ENCODE measurements around the gene CDK15. TPM values are rescaled to one million over a fixed set of nuclear protein-coding genes. Genes with fewer than 3 reads are reported as not detected.
A peak's percentile ranks its signal among the peaks of the same experiment; 100 is the strongest.

CDK15 gene
- total RNA-seq, 2 donors from 2014 or later: 0.52 TPM; not detected in 1

DNA sequence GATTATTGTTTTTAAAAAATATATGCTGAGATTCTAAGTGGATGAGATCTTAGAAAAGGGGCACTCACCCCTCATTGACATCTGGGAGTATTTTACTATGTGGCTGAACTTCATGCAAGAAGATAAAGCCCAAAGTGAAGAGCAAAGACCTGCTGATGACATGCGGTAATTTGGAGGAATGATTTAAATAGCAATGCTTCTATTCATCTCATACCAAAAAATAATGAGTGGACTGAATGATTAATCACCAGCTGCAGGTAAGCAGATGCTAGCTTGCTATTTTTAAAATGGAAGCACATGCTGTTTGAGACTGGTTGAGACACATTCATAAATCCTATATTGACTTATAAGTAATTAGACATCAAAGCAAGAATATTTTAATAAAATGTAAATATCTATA lies 12.7 kb upstream of the CDK15 start:
- H3K4me1 ChIP-seq: no peaks in the 10 kb centered on the region
- no peaks in the 10 kb centered on the region for H3K36me3 ChIP-seq (replicated peaks in 1 of 2; ENCODE audit: insufficient read depth in 1 of 2, low read depth in 2 of 2)
- no peaks in the 10 kb centered on the region for H3K9me3 ChIP-seq
- no peaks in the 10 kb centered on the region for H3K27me3 ChIP-seq
- no peak overlapping the region for H3K4me3 ChIP-seq
- 78 to 86% methylated on average over 1 of the region's 1 CpG for WGBS, 2 donors
- intact Hi-C loops (cut with DNase I): no loop called here
- no peak for DNase-seq
- ATAC-seq: no peak
- no peak overlapping the region for H3K27ac ChIP-seq
- TF ChIP-seq POLR2A (IDR thresholded peaks at IDR 0.05) (no peak), CTCF (IDR thresholded peaks at IDR 0.05) (no peak)

- intact Hi-C loops (cut with DNase I): no loop called here
- TF ChIP-seq POLR2A (IDR thresholded peaks at IDR 0.05): no peak
- TF ChIP-seq CTCF (IDR thresholded peaks at IDR 0.05): no peak
- H3K4me1 ChIP-seq: no peaks in the 10 kb centered on the region
- ATAC-seq: no peak
- no peaks in the 10 kb centered on the region for H3K9me3 ChIP-seq
- no peak for DNase-seq
- WGBS, 2 donors: 65 to 72% methylated on average over 6 of the region's 6 CpGs
- no peak overlapping the region for H3K4me3 ChIP-seq
- no peaks in the 10 kb centered on the region for H3K36me3 ChIP-seq (replicated peaks in 1 of 2; ENCODE audit: insufficient read depth in 1 of 2, low read depth in 2 of 2)
- no peaks in the 10 kb centered on the region for H3K27me3 ChIP-seq
- H3K27ac ChIP-seq: no peak overlapping the region
These were observed 12.0 kb upstream of the CDK15 start for GRCh38 chr2:201794294-201794693.

DNA sequence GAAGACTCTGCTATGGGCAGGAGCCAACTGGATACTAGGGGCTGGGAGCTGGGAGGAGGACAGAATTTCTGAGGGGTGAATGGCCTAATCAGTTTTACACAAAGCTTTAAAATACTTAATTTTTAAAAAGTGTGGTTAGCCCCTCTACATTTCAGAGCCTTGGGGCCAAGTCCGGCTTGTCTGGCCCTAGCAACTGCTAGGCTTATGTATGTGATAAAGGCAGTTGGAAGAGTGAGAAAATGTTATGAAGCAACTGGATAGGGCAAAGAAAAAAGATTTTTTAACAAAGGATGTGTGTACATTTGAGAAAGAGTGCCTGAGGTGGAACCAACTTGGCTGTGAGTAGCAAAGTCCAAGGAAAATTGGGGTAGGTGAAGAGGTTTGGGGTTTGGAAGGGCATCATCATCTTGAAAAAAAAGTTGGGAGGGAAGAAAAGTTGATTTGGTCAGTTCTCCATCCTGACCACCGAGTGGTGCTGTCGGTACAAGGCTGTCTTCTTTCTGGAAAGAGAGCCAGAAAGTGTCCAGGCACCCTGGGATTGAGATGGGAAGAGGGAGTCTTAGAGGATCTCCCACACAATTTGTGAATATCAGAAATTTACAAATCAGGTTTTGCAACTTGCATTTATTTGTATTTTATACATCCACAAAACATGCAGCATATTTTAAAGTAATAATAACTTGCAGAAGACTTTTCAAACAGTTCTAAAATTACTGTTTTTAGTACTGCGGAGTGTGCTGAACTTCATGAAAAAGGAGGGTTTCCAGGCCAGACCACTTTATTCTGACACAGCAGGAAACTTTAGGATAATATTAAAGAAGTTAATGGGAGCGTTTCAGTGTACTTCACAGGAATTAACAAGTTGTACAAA lies 10.5 kb upstream of the CDK15 start:
- Histone ChIP-seq H3K9me3 (no peaks in the 10 kb centered on the region), H3K4me1 (no peaks in the 10 kb centered on the region), H3K36me3 (replicated peaks in 1 of 2; ENCODE audit: insufficient read depth in 1 of 2, low read depth in 2 of 2) (no peaks in the 10 kb centered on the region), H3K27me3 (no peaks in the 10 kb centered on the region), H3K4me3 (no peak overlapping the region), H3K27ac (no peak overlapping the region)
- ATAC-seq (peak; percentile 55), DNase-seq (peak in 2 of 4 donors; percentile 11 to 22)
- intact Hi-C loops (cut with DNase I): no loop called here
- TF ChIP-seq CTCF (IDR thresholded peaks at IDR 0.05): peak in 5 of 7 experiments; percentile 34 to 50 (median 48)
- TF ChIP-seq POLR2A (IDR thresholded peaks at IDR 0.05): no peak
- 24 to 26% methylated on average over 5 of the region's 5 CpGs for WGBS, 2 donors

GRCh38 chr2:201796478-201796865 lies 9.9 kb upstream of the CDK15 start:
- Histone ChIP-seq H3K27me3 (no peaks in the 10 kb centered on the region), H3K4me3 (no peak overlapping the region), H3K27ac (no peak overlapping the region), H3K9me3 (no peaks in the 10 kb centered on the region), H3K4me1 (no peaks in the 10 kb centered on the region), H3K36me3 (replicated peaks in 1 of 2; ENCODE audit: insufficient read depth in 1 of 2, low read depth in 2 of 2) (no peaks in the 10 kb centered on the region)
- TF ChIP-seq CTCF (IDR thresholded peaks at IDR 0.05): no peak
- TF ChIP-seq POLR2A (IDR thresholded peaks at IDR 0.05): no peak
- no peak for ATAC-seq
- intact Hi-C loops (cut with DNase I): no loop called here
- no peak for DNase-seq

All from body of pancreas (tissue), 4 donors.